GM21381 (cell line): Measurements from ENCODE around the gene TM9SF4.
A peak's percentile ranks its signal among the peaks of the same experiment; 100 is the strongest.
"Not testable (repeated sequence)": the region's sequence is repeated elsewhere in the genome, so short reads cannot be mapped to it uniquely, and the experiment has no call there.

Experiments
- ATAC-seq: cut with Tn5 transposase; IDR thresholded peaks from one replicate; pipeline ENCODE4 v1.9.1; 2021; ENCODE audit warnings: mild to moderate bottlenecking, moderate library complexity; ENCODE audit not compliant: unreplicated experiment

The TM9SF4 gene

DNA sequence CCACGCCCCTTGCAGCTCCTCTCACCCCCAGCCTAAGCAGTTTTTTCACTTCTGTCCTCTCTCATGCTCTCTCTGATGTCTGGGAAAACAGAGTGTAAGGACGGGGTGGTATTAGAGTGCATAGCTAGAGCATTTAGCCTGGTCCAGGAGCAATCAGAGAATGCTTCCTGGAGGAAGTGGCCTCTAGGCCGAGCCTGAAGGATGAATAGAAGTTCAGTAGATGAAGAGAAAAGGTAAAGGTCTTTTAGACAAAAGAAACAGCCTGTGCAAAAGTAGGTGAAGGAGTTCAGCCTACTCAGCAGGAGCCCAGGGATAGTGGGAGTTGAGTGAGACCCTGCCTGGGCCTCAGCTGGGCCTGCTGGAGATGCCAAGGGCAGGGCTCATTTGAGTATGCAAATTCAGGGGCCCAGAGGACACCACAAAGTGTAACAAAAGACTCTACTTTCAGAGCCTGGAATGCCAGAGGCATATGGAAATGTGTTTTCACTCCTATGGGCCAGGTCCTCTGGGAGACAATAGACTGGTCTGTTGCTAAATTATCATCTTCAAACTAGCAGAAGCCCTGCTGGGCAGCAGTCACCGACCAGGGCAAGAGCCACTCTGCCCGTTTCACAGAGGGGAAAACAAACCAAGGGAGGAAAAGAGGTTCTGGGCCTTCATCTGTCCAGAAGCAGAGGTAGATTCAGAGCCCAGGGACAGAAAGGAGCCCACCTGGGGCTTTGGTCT is 19.7 kb upstream of the TM9SF4 start:
- no peak for ATAC-seq

DNA sequence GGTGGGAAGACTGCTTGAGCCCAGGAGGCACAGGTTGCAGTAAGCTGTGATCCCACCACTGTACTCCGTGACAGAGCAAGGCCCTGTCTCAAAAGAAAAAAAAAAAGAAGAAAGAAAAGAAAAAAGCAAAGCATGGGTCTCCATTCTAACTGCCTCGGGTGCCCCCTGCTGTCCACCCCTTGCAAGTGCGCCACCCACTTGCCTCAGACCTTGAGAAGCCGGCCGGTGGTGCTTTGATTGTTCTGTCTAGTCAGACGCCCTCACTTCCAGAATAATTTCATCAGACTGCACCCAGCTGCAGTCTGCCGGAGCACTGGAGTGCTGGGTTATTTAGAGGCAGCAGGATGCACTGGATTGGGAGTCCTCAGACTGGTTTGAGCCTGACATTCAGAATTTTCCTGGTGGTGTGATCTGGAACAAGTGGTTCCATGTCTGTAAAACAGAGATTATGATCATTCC is 17.6 kb upstream of the TM9SF4 start:
- no peak for ATAC-seq

DNA sequence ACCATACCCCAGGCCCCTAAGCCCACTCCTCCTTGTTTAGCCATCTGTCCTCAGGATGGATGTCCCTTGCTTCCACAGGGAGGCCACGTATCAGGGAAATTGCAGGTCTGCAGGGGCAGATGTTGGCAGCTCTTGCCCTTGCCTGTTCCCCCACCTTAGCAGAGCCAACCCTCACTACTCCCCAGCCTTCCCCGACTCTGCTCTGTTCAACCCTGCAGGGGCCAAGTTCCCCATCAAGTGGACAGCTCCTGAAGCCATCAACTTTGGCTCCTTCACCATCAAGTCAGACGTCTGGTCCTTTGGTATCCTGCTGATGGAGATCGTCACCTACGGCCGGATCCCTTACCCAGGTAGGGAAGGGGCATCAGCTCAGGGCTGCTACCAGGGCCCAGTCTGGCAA is 10.7 kb upstream of the TM9SF4 start:
- ATAC-seq: no peak

- ATAC-seq: no peak
These were observed 611 bp upstream of the TM9SF4 start for GRCh38 chr20:32108814-32109391.

DNA sequence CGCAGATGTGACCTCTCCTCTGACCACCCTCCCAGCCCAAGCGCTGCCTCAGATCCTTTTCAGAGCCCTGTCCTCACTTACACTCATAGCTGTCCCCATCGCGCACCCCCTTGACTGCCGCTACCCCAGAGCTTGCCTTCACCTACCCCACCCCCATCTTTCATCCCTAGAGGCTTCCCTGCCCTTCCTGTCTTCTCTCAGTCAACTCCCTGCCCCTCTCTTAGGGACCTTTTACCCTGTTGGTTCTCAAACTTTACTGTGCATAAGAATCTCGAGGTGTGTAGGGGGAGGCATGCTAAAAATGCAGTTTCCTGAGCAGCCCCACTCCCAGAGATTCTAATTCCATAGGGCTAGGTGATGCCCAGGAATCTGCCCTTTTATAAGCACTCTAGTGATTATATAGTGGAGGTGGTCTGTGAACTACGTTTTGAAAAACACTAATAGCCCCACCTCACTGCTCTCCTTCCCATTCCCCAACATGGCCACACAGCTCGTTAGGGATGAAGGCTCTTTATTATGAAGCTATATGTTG is 725 bp downstream of the TM9SF4 start:
- ATAC-seq: peak; percentile 6

DNA sequence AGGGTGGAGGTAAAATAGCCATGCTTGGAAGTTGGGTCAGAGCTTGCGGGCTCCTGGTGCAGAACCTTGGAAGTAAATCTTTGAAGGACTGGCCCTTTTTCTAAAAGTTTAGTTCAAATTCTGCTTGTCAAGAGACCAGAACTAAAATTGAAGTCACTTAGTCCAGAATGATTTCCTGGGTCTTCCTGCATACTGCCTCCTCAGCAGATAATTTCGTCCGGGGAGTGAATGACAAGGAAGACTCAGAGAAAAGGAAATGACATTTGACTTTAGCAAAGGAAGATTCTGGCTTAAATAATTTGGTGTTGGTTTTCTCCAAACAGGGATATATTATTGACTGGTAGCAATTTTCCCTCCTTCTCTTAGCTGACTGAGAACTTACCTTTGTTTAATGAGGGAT is 1.2 kb downstream of the TM9SF4 start:
- no peak for ATAC-seq

DNA sequence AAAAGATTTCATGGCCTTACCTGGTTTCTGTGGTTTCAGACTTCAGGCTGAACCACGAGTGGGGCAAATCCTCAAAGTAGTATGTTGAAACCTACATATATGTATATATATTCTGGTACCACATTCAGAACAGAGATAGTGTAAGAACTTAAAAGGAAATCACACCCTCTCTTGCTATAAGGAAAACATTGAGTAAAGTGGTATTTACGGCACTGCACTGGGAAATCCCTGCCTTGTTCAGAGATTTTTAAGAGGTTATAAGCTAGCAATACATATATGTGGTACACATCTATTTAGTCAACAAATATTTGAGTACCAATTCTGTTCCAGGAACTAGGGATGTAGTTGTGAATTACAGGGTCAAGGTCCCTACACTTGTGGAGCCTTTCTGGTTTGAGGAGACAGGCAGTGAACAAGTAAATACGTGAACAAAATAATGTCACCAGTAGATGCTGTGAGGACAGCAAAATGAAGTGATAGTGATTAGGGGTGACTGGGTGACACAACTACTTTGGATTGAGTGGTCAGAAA is 1.7 kb downstream of the TM9SF4 start:
- no peak for ATAC-seq

- ATAC-seq: no peak
These were observed 2.2 kb downstream of the TM9SF4 start for GRCh38 chr20:32111753-32112152.

DNA sequence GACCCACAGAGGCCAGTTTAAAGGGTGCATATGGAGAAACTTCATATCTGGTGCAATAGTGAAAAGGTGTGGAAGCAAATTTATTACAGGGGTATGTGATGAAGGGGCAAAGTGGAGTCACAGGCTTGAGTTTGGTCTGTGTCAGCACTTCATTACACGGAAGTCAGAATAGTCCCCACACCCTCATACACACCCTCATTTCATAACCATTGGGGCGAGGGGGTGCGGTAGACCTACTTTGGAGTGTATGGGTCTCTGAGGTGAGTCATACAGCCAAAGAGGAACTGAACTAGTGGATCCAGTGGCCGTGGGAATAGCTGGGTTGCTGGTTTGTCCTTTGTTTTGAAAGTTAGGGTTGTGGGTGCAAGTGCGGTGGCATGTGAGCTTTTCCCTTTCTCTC is 3.3 kb downstream of the TM9SF4 start:
- ATAC-seq: no peak

DNA sequence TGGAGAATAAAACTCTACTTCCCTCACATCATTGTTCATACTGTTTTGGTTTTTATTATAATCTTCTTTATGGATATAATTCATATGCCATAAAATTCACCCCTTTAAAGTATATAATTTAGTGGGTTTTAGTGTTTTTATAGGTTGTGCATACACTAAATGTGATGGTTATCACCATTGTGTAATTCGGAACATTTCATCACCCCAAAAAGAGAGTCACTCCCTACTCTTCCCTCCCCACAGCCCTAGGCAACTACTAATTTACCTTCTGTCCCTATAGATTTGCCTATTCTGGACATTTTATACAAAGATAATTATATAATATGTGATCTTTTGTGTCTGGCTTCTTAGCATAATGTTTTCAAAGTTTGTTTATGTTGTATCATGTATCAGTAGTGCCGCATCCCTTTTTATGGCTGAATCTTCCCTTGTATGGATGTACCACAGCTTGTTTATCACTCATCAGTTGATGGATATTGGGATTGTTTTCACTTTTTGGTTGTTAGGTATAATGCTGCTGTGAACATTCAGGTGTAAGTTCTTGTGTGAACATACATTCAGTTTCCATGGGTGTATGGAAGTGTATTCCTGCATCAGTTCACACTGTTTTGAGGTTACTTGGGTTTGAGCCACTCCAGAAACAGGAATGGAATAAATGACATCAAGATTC is 4.2 kb downstream of the TM9SF4 start:
- ATAC-seq: no peak

GRCh38 chr20:32114305-32114960 is 4.9 kb downstream of the TM9SF4 start:
- no peak for ATAC-seq

DNA sequence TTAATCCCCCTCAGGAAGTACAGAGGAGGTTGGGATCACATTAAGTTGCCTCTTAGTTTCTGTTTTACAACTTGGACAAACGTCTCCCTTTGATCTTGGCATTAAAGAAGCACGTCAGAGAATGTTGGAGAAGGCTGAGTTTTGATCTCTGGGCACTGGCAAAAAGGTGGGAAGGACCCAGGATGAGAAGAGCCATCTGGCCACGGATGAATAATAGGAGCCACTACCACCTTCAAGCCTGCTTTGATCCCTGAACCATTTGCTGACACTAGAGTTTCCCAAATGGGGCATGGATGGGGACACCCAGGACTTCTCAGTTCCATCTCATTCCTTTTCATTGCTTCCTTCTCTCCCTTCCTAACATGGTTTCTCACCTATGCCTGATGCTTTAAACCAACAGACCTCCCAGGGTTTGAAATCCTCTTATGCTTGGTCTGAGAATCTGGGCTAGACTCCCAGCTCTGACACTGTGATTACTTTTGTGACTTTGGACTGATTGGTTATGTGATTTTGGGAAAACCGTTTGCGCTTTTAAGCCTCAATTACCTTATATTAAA is 5.8 kb downstream of the TM9SF4 start:
- ATAC-seq: no peak

- no peak for ATAC-seq
These were observed 6.6 kb downstream of the TM9SF4 start for GRCh38 chr20:32116079-32116521.

GRCh38 chr20:32116796-32117195 is 7.3 kb downstream of the TM9SF4 start:
- ATAC-seq: not testable (repeated sequence)

DNA sequence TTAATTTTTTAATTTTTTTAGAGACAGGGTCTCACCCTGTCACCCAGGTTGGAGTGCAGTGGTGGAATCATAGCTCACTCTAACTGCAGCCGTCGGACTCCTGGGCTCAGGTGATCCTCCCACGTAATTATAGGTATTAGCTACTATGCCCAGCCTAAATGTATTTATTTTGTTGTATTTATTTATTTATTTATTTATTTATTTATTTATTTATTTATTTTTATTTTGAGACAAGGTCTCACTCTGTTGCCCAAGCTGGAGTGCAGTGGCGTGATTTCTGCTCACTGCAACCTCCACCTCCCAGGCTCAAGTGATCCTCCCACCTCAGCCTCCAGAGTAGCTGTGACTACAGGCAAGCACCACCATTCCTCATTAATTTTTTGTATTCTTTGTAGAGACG is 8.9 kb downstream of the TM9SF4 start:
- not testable (repeated sequence) for ATAC-seq

DNA sequence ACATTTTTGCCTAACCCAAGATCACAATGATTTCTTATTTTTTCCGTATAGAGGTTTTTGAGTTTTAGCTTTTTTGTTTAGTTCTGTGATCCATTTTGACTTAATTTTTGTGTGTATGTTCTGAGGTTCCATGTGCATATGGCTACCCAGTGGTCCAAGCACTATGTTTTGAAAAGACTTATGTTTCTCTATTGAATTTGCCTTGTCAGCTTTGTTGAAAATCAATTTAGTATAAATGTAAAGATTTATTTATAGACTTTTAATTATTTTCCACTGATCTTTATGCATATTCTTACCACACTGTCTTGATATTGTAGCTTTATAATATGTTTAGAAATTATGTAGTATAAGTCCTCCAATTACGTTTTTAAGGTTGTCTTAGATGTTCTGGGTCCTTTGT is 10.2 kb downstream of the TM9SF4 start:
- no peak for ATAC-seq

- not testable (repeated sequence) for ATAC-seq
These were observed 12.4 kb downstream of the TM9SF4 start for GRCh38 chr20:32121908-32122307.

- no peak for ATAC-seq
These were observed 13.6 kb downstream of the TM9SF4 start for GRCh38 chr20:32123088-32123487.

GRCh38 chr20:32124916-32125454 is 15.5 kb downstream of the TM9SF4 start:
- no peak for ATAC-seq

DNA sequence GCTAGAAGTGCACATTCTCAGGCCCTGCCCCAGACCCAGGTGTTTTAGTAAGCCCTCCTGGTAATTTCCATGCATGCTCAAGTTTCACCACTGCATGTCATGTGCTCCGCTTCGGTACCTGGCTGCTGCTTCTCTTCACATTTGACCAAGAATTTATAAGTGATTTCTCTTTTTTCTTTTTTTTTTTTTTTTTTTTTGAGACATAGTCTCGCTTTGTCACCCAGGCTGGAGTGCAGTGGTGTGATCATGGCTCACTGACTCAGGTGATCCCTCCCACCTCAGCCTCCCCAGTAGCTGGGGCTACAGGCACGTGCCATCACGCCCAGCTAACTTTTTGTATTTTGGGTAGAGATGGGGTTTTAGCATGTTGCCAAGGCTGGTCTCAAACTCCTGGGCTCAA is 16.0 kb downstream of the TM9SF4 start:
- ATAC-seq: no peak
